AG04450 (cell line): ENCODE measurements around the gene PI4K2A. TPM values are rescaled to one million over a fixed set of nuclear protein-coding genes. Genes with fewer than 3 reads are reported as not detected.

Source experiments
- CTCF ChIA-PET: fragments of 300-600, 350-600 bp; formaldehyde crosslinking; extraction: SDS; loops from one replicate; lab custom pipeline; 2022; ENCODE audit warnings: antibody characterized with exemption, inconsistent platforms; lab: Charles Lee
- POLR2A ChIA-PET: fragments of 350-600 bp; formaldehyde crosslinking; extraction: SDS; loops from one replicate; lab custom pipeline; 2021; ENCODE audit warnings: antibody characterized with exemption, inconsistent platforms; lab: Yijun Ruan, JAX
- DNase-seq: peaks from one replicate; pipeline ENCODE4 v3.0.0-alpha.2; 2011; ENCODE audit warnings: low read depth, low spot score
- H3K27ac ChIP-seq: one replicate; pipeline ENCODE4 v1.5.1; 2012; ENCODE audit warnings: low read depth, low read length, control low read depth
- H3K27me3 ChIP-seq: one replicate; pipeline ENCODE4 v1.6.0; 2012; ENCODE audit warnings: low read length; ENCODE audit not compliant: control insufficient read depth, insufficient read depth
- H3K4me3 ChIP-seq: 2 replicates; pipeline ENCODE4 v1.5.1; 2011; ENCODE audit warnings: mild to moderate bottlenecking, low read depth, low read length, control low read depth
- H3K9me3 ChIP-seq: 2 replicates; pipeline ENCODE4 v1.5.1; 2012; ENCODE audit warnings: low read length; ENCODE audit not compliant: control insufficient read depth, insufficient read depth
- CTCF ChIP-seq: IDR thresholded peaks from 2 replicates; pipeline ENCODE4 v1.5.1; 2011; ENCODE audit warnings: low read depth, low read length, control low read depth, inconsistent platforms
- polyA plus RNA-seq: library from polyadenylated mRNA; depleted of rRNA; stranded (reverse); fragments of >200 nt; gene quantifications from 2 replicates; pipeline ENCODE4 v1.2.3, GENCODE V29; 2011

PI4K2A gene
- polyA plus RNA-seq, 1 experiment: 35.6 TPM

GRCh38 chr10:97651773-97652172 lies 11.3 kb downstream of the PI4K2A start:
- CTCF ChIA-PET: no interaction called here
- no peak for DNase-seq

DNA sequence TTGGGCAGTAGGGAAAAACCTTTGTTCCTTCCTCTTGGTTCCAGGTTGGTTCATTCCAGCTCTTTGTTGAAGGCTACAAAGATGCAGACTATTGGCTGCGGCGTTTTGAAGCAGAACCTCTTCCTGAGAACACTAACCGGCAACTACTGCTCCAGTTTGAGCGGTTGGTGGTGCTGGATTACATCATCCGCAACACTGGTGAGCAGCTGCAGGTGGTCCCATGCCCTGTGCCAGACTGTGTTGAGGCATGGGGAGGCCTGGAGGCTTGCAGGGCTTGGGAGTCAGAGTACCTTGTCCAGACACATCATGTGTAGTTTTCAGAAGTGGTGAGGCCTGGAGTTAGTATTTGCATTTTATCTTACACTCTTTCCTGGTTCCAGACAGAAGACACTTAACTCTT lies 16.3 kb downstream of the PI4K2A start:
- ChIA-PET CTCF (interaction anchor here (0.7 kb wide), 1 partner anchor 111 kb away, joined by 3 read pairs; no protein-coding TSS in a partner anchor), POLR2A (no interaction called here)
- no peak for TF ChIP-seq CTCF
- Histone ChIP-seq H3K27ac (no peak overlapping the region), H3K27me3 (no peaks in the 10 kb centered on the region), H3K4me3 (no peak overlapping the region), H3K9me3 (no peaks in the 10 kb centered on the region)
- no peak for DNase-seq

More at GRCh38 chr10:97651773-97652172, 11.3 kb downstream of the PI4K2A start:
- Histone ChIP-seq H3K27me3 (no peaks in the 10 kb centered on the region), H3K9me3 (no peaks in the 10 kb centered on the region), H3K27ac (no peak overlapping the region), H3K4me3 (no peak overlapping the region)
- no peak for TF ChIP-seq CTCF
- POLR2A ChIA-PET: no interaction called here

GRCh38 chr10:97659589-97659988 lies 19.1 kb downstream of the PI4K2A start:
- no peaks in the 10 kb centered on the region for H3K9me3 ChIP-seq
- no peak overlapping the region for H3K4me3 ChIP-seq
- POLR2A ChIA-PET: interaction anchor here (0.8 kb wide), 1 partner anchor 20 kb away, joined by 3 read pairs; no protein-coding TSS in a partner anchor
- CTCF ChIA-PET: interaction anchor here (0.7 to 2.5 kb wide), 4 partner anchors 18 to 195 kb away, joined by 3 to 7 read pairs (median 4); partner anchors contain the start of gene ANKRD2
- no peaks in the 10 kb centered on the region for H3K27me3 ChIP-seq
- TF ChIP-seq CTCF: no peak
- no peak for DNase-seq
- H3K27ac ChIP-seq: no peak overlapping the region

- TF ChIP-seq CTCF: no peak
- no peaks in the 10 kb centered on the region for H3K27me3 ChIP-seq
- no peak for DNase-seq
- H3K9me3 ChIP-seq: no peaks in the 10 kb centered on the region
- no peak overlapping the region for H3K4me3 ChIP-seq
- POLR2A ChIA-PET: no interaction called here
- H3K27ac ChIP-seq: no peak overlapping the region
- CTCF ChIA-PET: interaction anchor here (2.3 kb wide), 1 partner anchor 13 kb away, joined by 9 read pairs; no protein-coding TSS in a partner anchor
These were observed 23.9 kb downstream of the PI4K2A start for GRCh38 chr10:97664282-97664850.

DNA sequence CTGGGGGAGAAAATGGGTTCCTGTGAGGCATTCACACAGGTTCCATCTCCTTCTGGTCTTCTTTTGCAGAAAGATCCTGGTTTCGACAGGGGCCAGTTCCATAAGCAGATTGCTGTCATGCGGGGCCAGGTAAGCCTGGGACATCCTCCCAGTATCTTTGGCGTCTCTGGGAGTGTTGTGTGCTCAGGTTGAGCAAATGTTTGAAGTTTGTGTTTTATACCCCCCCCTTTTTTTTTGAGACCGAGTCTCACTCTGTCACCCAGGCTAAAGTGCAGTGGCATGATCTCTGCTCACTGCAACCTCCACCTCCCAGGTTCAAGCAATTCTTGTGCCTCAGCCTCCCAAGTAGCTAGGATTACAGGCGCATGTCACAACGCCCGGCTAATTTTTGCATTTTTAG lies 26.5 kb downstream of the PI4K2A start:
- no peaks in the 10 kb centered on the region for H3K9me3 ChIP-seq
- ChIA-PET POLR2A (no interaction called here), CTCF (interaction anchor here (1.0 to 1.9 kb wide), 3 partner anchors 10 to 113 kb away, joined by 4 to 14 read pairs (median 4); no protein-coding TSS in a partner anchor)
- no peak for TF ChIP-seq CTCF
- no peak for DNase-seq
- H3K27ac ChIP-seq: no peak overlapping the region
- H3K27me3 ChIP-seq: no peaks in the 10 kb centered on the region
- no peak overlapping the region for H3K4me3 ChIP-seq
